Keratinocyte (primary cell): ENCODE measurements around the gene SYT8. TPM values are rescaled to one million over a fixed set of nuclear protein-coding genes. Genes with fewer than 3 reads are reported as not detected.

Experiments used
- DNase-seq: peaks from one replicate; pipeline ENCODE4 v3.0.0-alpha.2; 2011; ENCODE audit warnings: low read depth, missing footprints, low spot score
- FAIRE-seq: peaks from 2 replicates; lab custom pipeline; 2011; peaks lifted over from hg19 to GRCh38; lab: Jason Lieb, UNC
- H2AFZ ChIP-seq: 2 replicates; pipeline ENCODE4 v1.6.0; 2012; ENCODE audit warnings: low read length, control low read depth, inconsistent platforms; ENCODE audit not compliant: control insufficient read depth
- H3K27ac ChIP-seq: 2 replicates; pipeline ENCODE4 v1.5.1; 2011; ENCODE audit warnings: low read length; ENCODE audit not compliant: control insufficient read depth, insufficient read depth
- H3K27me3 ChIP-seq: 3 replicates; pipeline ENCODE4 v1.6.0; 2011; ENCODE audit warnings: low read length; ENCODE audit not compliant: control insufficient read depth, insufficient read depth; ENCODE audit errors: extremely low read depth
- H3K36me3 ChIP-seq, 2 experiments: 2 replicates in 1 of 2; 3 replicates in 1 of 2; pipeline ENCODE4 v1.5.1; 2011; ENCODE audit warnings: low read length in 2 of 2, mild to moderate bottlenecking in 1 of 2; ENCODE audit not compliant: control insufficient read depth in 2 of 2, insufficient read depth in 2 of 2; ENCODE audit errors: extremely low read depth in 1 of 2
- H3K4me1 ChIP-seq: 3 replicates; pipeline ENCODE4 v1.5.1; 2011; ENCODE audit warnings: low read length; ENCODE audit not compliant: control insufficient read depth, insufficient read depth; ENCODE audit errors: extremely low read depth
- H3K4me2 ChIP-seq: 3 replicates; pipeline ENCODE4 v1.6.0; 2011; ENCODE audit warnings: low read depth, low read length; ENCODE audit not compliant: control insufficient read depth, insufficient read depth; ENCODE audit errors: extremely low read depth
- H3K4me3 ChIP-seq, 3 experiments: fragments of 200-600 bp in 1 of 3; sonication (generic) in 1 of 3; 2 replicates in 2 of 3; 3 replicates in 1 of 3; pipeline ENCODE4 v1.5.1; 2011 to 2016; ENCODE audit warnings: low read length in 3 of 3, mild to moderate bottlenecking in 3 of 3, control low read depth in 2 of 3, inconsistent platforms in 1 of 3, low read depth in 1 of 3, mixed read lengths in 1 of 3, mixed run types in 1 of 3, moderate library complexity in 1 of 3; ENCODE audit not compliant: control insufficient read depth in 2 of 3, insufficient read depth in 2 of 3; ENCODE audit errors: extremely low read depth in 1 of 3
- H3K79me2 ChIP-seq: 2 replicates; pipeline ENCODE4 v1.6.0; 2012; ENCODE audit warnings: low read length; ENCODE audit not compliant: control insufficient read depth, insufficient read depth
- H3K9ac ChIP-seq: 3 replicates; pipeline ENCODE4 v1.6.0; 2011; ENCODE audit warnings: low read length; ENCODE audit not compliant: control insufficient read depth, insufficient read depth; ENCODE audit errors: extremely low read depth
- H3K9me1 ChIP-seq: 3 replicates; pipeline ENCODE4 v1.6.0; 2011; ENCODE audit warnings: low read length; ENCODE audit not compliant: control insufficient read depth, insufficient read depth; ENCODE audit errors: extremely low read depth
- H3K9me3 ChIP-seq: 2 replicates; pipeline ENCODE4 v1.5.1; 2012; ENCODE audit warnings: low read depth, low read length; ENCODE audit not compliant: control insufficient read depth
- H4K20me1 ChIP-seq: 3 replicates; pipeline ENCODE4 v1.6.0; 2011; ENCODE audit warnings: low read length; ENCODE audit not compliant: control insufficient read depth, insufficient read depth; ENCODE audit errors: extremely low read depth
- EZH2 ChIP-seq: IDR thresholded peaks from one replicate; pipeline ENCODE4 v1.6.1; 2012; ENCODE audit warnings: inconsistent platforms, mild to moderate bottlenecking, low read length, moderate library complexity
- dilution Hi-C: fragments of 300-500 bp; cut with MboI; formaldehyde crosslinking; loops from one replicate; pipeline ENCODE4 v1.7.0; 2020; ENCODE audit warnings: low sequenced_read_pairs; ENCODE audit not compliant: extremely low pct_ligation_motif_present
- polyA plus RNA-seq, 5 experiments: library from polyadenylated mRNA; depleted of rRNA in 3 of 5; stranded (reverse) in 3 of 5; stranded (forward) in 1 of 5; unstranded in 1 of 5; fragments of >200 nt; gene quantifications; 1 replicate in 1 of 5; 2 replicates in 3 of 5; 3 replicates in 1 of 5; pipeline versions ENCODE4 v1.2.1 to v1.2.3, GENCODE V29; 2011 to 2012; ENCODE audit warnings: missing spikeins in 2 of 5, low read depth in 1 of 5, low replicate concordance in 1 of 5
- TF ChIP-seq, protein P1 (sequence below), 3 experiments: IDR thresholded peaks in 1 of 3; conservative IDR thresholded peaks in 1 of 3; optimal IDR thresholded peaks in 1 of 3; 2 replicates in 2 of 3; 3 replicates in 1 of 3; pipeline versions ENCODE3 to v1.5.1; 2011; ENCODE audit warnings: low read length in 3 of 3, mild to moderate bottlenecking in 3 of 3, moderate library complexity in 2 of 3, control low read depth in 1 of 3, inconsistent platforms in 1 of 3; ENCODE audit not compliant: insufficient read depth in 2 of 3; ENCODE audit errors: extremely low read depth in 1 of 3

SYT8 gene
- polyA plus RNA-seq, 1 donor (not counting 4 experiments of a cell fraction or from before 2014, with no cell fraction given) = 19.3 TPM

- FAIRE-seq (no peak), DNase-seq (no peak)
- Histone ChIP-seq H3K9me1 (no peaks in the 10 kb centered on the region), H3K36me3 (no peaks in the 10 kb centered on the region), H3K27me3 (no peaks in the 10 kb centered on the region), H3K9me3 (no peaks in the 10 kb centered on the region), H4K20me1 (no peaks in the 10 kb centered on the region), H3K4me2 (no peak overlapping the region), H3K4me1 (peaks cover 32% of the 10 kb centered on the region), H3K9ac (no peak overlapping the region), H3K4me3 (no peak overlapping the region), H3K27ac (no peak overlapping the region), H3K79me2 (no peaks in the 10 kb centered on the region), H2AFZ (no peak overlapping the region)
- no peak for TF ChIP-seq EZH2
- TF ChIP-seq, protein P1, sequence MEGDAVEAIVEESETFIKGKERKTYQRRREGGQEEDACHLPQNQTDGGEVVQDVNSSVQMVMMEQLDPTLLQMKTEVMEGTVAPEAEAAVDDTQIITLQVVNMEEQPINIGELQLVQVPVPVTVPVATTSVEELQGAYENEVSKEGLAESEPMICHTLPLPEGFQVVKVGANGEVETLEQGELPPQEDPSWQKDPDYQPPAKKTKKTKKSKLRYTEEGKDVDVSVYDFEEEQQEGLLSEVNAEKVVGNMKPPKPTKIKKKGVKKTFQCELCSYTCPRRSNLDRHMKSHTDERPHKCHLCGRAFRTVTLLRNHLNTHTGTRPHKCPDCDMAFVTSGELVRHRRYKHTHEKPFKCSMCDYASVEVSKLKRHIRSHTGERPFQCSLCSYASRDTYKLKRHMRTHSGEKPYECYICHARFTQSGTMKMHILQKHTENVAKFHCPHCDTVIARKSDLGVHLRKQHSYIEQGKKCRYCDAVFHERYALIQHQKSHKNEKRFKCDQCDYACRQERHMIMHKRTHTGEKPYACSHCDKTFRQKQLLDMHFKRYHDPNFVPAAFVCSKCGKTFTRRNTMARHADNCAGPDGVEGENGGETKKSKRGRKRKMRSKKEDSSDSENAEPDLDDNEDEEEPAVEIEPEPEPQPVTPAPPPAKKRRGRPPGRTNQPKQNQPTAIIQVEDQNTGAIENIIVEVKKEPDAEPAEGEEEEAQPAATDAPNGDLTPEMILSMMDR (optimal IDR thresholded peaks at IDR 0.05 in 1 of 3, IDR thresholded peaks at IDR 0.05 in 1 of 3, conservative IDR thresholded peaks at IDR 0.05 in 1 of 3; ENCODE audit: extremely low read depth in 1 of 3, insufficient read depth in 2 of 3, low read length in 3 of 3) = no peak
- dilution Hi-C loops = no loop called here
Measured at GRCh38 chr11:1846453-1846932, 11.7 kb downstream of the SYT8 start.

GRCh38 chr11:1847006-1847735 is 12.4 kb downstream of the SYT8 start:
- no peak for DNase-seq
- H3K4me2 ChIP-seq = no peak overlapping the region
- no peak overlapping the region for H3K9ac ChIP-seq
- no peaks in the 10 kb centered on the region for H4K20me1 ChIP-seq
- TF ChIP-seq EZH2 = no peak
- no peaks in the 10 kb centered on the region for H3K79me2 ChIP-seq
- no peak overlapping the region for H3K4me3 ChIP-seq
- H3K27me3 ChIP-seq = peaks cover 2% of the 10 kb centered on the region
- dilution Hi-C loops = no loop called here
- no peak overlapping the region for H2AFZ ChIP-seq
- H3K4me1 ChIP-seq = peaks cover 28% of the 10 kb centered on the region
- FAIRE-seq = no peak
- H3K9me3 ChIP-seq = no peaks in the 10 kb centered on the region
- H3K36me3 ChIP-seq = no peaks in the 10 kb centered on the region
- H3K9me1 ChIP-seq = no peaks in the 10 kb centered on the region
- H3K27ac ChIP-seq = no peak overlapping the region
